Choroid plexus epithelial cell (primary cell): ENCODE measurements around the gene SCAANT1.
A peak's percentile ranks its signal among the peaks of the same experiment; 100 is the strongest.

ENCODE experiments used
- DNase-seq: peaks from one replicate; pipeline ENCODE4 v3.0.0-alpha.2; 2010; ENCODE audit warnings: low read depth
- H3K4me3 ChIP-seq: 2 replicates; pipeline ENCODE4 v1.5.1; 2011; ENCODE audit warnings: low read depth, mild to moderate bottlenecking, control low read depth, low read length, moderate library complexity
- CTCF ChIP-seq: conservative IDR thresholded peaks from 2 replicates; pipeline ENCODE4 v1.5.1; 2011; ENCODE audit warnings: low read depth, mild to moderate bottlenecking, control low read depth, inconsistent platforms, low read length, moderate library complexity

SCAANT1 gene

DNA sequence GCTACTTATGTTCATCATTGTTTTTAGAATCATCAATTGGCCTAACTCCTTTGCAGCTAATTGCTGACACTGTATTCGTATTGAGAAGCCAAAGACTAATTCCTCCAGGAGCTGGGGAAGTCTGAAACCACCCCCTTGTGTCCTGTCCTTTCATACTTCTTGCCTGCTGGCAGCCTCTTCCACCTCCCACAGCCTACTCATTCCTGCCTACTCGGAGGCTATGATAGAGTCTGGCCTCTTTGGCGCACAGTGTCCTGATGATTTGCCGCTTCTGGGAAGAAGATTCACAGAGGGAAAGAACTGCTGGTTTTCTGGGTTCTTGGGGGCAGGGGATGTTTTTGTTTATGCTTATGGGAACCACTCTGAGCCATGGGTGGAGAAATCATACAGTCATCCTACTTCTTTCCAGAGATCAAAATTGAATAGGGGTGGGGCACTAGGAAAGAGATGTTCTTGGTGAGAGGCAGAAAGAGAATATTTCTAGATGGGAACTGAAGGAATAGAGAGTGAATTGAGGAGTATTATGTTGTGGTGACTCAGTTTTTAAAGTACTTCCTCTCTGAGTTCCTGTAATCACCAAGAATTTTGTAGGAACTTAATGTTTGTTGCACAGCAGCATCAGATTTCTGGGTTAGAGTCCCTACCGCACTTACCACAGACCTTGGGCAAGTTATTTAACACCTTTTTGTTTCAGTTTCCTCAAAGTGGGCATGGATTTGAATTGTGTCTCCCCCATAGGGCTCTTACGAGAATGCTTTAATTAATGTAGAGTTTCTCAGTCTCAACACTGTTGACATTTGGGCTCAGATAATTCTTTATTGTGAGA, 22.1 kb upstream of the SCAANT1 start:
- no peak for TF ChIP-seq CTCF
- peak; percentile 32 for DNase-seq
- no peak overlapping the region for H3K4me3 ChIP-seq

DNA sequence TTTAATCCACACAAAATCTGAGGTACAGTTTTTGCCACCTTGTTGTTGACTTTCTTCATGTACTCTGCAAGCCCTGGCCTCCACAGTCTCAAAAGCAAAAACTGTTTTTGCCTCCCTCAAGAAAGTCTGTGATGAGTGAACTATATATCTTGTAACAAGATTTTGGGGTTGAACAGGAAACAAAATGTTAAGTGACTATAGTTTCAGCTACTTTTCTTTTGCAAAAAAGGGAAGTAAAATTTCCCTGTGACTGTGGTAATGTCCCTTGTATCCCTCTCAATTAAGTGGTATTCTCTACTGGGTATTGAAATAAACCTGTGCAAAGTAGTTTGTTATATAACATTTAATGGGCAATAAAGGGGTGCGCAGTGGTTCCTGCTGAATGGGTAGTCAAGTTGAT, 21.3 kb upstream of the SCAANT1 start:
- H3K4me3 ChIP-seq: no peak overlapping the region
- DNase-seq: no peak
- TF ChIP-seq CTCF: no peak

DNA sequence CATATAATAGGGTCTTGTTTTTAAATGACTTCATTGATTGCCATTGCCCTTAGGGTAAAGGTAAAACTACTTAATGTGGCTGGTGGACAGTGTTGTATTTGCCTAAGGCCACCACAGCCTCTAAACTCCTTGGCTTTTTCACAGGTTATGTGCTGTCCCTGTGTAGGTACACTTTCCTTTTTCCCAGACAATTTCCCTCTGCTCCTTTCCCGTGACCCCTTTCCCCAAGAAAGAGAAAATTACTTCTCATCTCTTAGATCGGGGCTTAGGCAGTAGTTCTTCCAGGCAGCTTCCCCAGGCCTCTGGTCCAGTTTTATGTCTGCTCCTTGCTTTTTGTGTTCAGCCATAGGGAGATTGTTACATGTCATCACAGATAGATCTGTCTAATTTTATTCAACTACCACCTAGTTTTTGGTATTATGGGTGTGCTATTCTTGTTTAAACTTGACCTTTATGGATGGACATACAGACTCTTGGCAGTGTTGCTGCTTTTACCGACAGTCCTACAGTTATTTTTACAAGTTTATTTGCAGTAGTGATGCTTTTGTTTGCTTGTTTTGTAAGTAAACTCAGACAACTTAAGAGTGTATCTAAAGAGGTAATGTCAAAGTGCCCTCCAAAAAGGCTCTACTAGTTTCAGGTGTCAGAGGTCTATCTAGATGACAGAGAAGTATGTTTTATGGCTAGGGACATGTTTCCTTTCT, 20.5 kb upstream of the SCAANT1 start:
- no peak for DNase-seq
- no peak for TF ChIP-seq CTCF
- no peak overlapping the region for H3K4me3 ChIP-seq

- no peak for DNase-seq
- H3K4me3 ChIP-seq: no peak overlapping the region
- no peak for TF ChIP-seq CTCF
Measured at GRCh38 chr3:63931290-63931689, 19.1 kb upstream of the SCAANT1 start.

- no peak overlapping the region for H3K4me3 ChIP-seq
- DNase-seq: no peak
- TF ChIP-seq CTCF: no peak
Measured at GRCh38 chr3:63927422-63928280, 15.5 kb upstream of the SCAANT1 start.

GRCh38 chr3:63926309-63926708, 14.1 kb upstream of the SCAANT1 start:
- DNase-seq: no peak
- no peak overlapping the region for H3K4me3 ChIP-seq
- no peak for TF ChIP-seq CTCF
